K562 (cell line): ENCODE measurements around the gene JUN. TPM values are rescaled to one million over a fixed set of nuclear protein-coding genes. Genes with fewer than 3 reads are reported as not detected.

Experiments
- CBX3 ChIP-seq, 2 experiments: IDR thresholded peaks; 1 replicate in 1 of 2; 2 replicates in 1 of 2; pipeline ENCODE4 v1.6.1; 2012; ENCODE audit warnings: inconsistent platforms in 2 of 2, low read length in 2 of 2, borderline replicate concordance in 1 of 2, control low read depth in 1 of 2
- JUN ChIP-seq, 2 experiments: sonication (generic) in 1 of 2; formaldehyde crosslinking in 1 of 2; IDR thresholded peaks; 2 replicates each; pipeline versions ENCODE4 v1.6.1 to v1.8.0; 2012 to 2022; ENCODE audit warnings: borderline replicate concordance in 2 of 2, mild to moderate bottlenecking in 2 of 2, improper control_type of control experiment in 1 of 2, low read depth in 1 of 2, low read length in 1 of 2, missing genetic modification reagents in 1 of 2
- MLLT1 ChIP-seq, 2 experiments: fragments of 450-650 bp; IDR thresholded peaks; 2 replicates each; pipeline ENCODE4 v1.6.1; 2016
- RFX1 ChIP-seq: fragments of 450-650 bp; IDR thresholded peaks from 2 replicates; pipeline ENCODE4 v1.6.1; 2016; ENCODE audit warnings: mild to moderate bottlenecking, moderate library complexity
- SMAD4 ChIP-seq: fragments of 250-450 bp; sonication (Bioruptor Pico); conservative IDR thresholded peaks from 2 replicates; pipeline ENCODE4 v1.8.0; 2021; ENCODE audit warnings: inconsistent platforms, mild to moderate bottlenecking, moderate library complexity
- SPI1 ChIP-seq: IDR thresholded peaks from 2 replicates; pipeline ENCODE4 v1.6.1; 2011; ENCODE audit warnings: low read depth, low read length, control low read depth, borderline replicate concordance
- USF2 ChIP-seq: sonication (generic); formaldehyde crosslinking; IDR thresholded peaks from 2 replicates; pipeline ENCODE4 v1.5.0; 2020; ENCODE audit warnings: missing genetic modification reagents
- ZNF175 ChIP-seq: fragments of 200-800 bp; sonication (Bioruptor generic); IDR thresholded peaks from 2 replicates; pipeline ENCODE4 v1.6.1; 2016; ENCODE audit warnings: low read depth, mild to moderate bottlenecking, missing genetic modification characterization, missing compliant biosample characterization
- ZNF436 ChIP-seq: fragments of 250-450, 450-650 bp; sonication (Bioruptor Pico); formaldehyde crosslinking; IDR thresholded peaks from 2 replicates; pipeline ENCODE4 v1.7.0; 2020; ENCODE audit warnings: mild to moderate bottlenecking
- ZNF699 ChIP-seq: fragments of 250-450 bp; sonication (Bioruptor Pico); IDR thresholded peaks from 2 replicates; pipeline ENCODE4 v1.8.0; 2021; ENCODE audit warnings: mild to moderate bottlenecking, moderate library complexity; ENCODE audit not compliant: insufficient replicate concordance
- ZNF780A ChIP-seq: fragments of 250-450 bp; sonication (Bioruptor Pico); IDR thresholded peaks from 2 replicates; pipeline ENCODE4 v1.5.0; 2021; ENCODE audit warnings: mild to moderate bottlenecking
- polyA plus RNA-seq, 8 experiments: library from polyadenylated mRNA; depleted of rRNA in 4 of 8; stranded (reverse) in 5 of 8; unstranded in 3 of 8; fragments of >200 nt; fragmentation: Nextera tagmentation in 2 of 8; fragmentation: Illumina TruSeq in 1 of 8; extraction: Ambion mirVana in 2 of 8; extraction: Trizol in 1 of 8; gene quantifications; 2 replicates each; pipeline versions ENCODE4 v1.2.1 to v1.2.3, GENCODE V29; 2011 to 2014; ENCODE audit warnings: inconsistent platforms in 1 of 8, missing spikeins in 1 of 8
- total RNA-seq, 7 experiments: library from RNA; depleted of rRNA in 6 of 7; stranded (reverse); fragments of >200 nt in 6 of 7; fragmentation: Illumina TruSeq in 2 of 7; extraction: Trizol in 2 of 7; gene quantifications; 2 replicates each; pipeline versions ENCODE4 v1.2.1 to v1.2.3, GENCODE V29; 2011 to 2021; ENCODE audit warnings: low replicate concordance in 1 of 7
- TF ChIP-seq, protein P1 (sequence below): fragments of 450-650 bp; IDR thresholded peaks from 2 replicates; pipeline ENCODE4 v1.6.1; 2016; ENCODE audit warnings: antibody characterized with exemption
- TF ChIP-seq, protein P2 (sequence below): fragments of 200-800 bp; sonication (Bioruptor generic); IDR thresholded peaks from 2 replicates; pipeline ENCODE4 v1.6.1; 2017; ENCODE audit warnings: missing genetic modification characterization, missing compliant biosample characterization
- TF ChIP-seq, protein P3 (sequence below), 2 experiments: fragments of 450-650 bp in 1 of 2; sonication (generic) in 1 of 2; formaldehyde crosslinking in 1 of 2; IDR thresholded peaks in 1 of 2; conservative IDR thresholded peaks in 1 of 2; 2 replicates each; pipeline versions ENCODE4 v1.6.1 to v1.8.1; 2016 to 2023; ENCODE audit warnings: mild to moderate bottlenecking in 2 of 2, moderate library complexity in 2 of 2, inconsistent platforms in 1 of 2, missing genetic modification reagents in 1 of 2
- TF ChIP-seq, protein P4 (sequence below): fragments of 450-650 bp; formaldehyde crosslinking; IDR thresholded peaks from 2 replicates; pipeline ENCODE4 v1.4.0; 2022; ENCODE audit warnings: missing genetic modification characterization
- TF ChIP-seq, protein P5 (sequence below): sonication (generic); formaldehyde crosslinking; IDR thresholded peaks from 2 replicates; pipeline ENCODE4 v1.8.0; 2022; ENCODE audit warnings: missing genetic modification reagents, mild to moderate bottlenecking, moderate library complexity, borderline replicate concordance

JUN gene
- total and polyA plus RNA-seq, 9 of the 15 experiments (the other 6 are each of a cell fraction or from before 2014, with no cell fraction given) = 0.32 to 23.4 (median 4.0) TPM

DNA sequence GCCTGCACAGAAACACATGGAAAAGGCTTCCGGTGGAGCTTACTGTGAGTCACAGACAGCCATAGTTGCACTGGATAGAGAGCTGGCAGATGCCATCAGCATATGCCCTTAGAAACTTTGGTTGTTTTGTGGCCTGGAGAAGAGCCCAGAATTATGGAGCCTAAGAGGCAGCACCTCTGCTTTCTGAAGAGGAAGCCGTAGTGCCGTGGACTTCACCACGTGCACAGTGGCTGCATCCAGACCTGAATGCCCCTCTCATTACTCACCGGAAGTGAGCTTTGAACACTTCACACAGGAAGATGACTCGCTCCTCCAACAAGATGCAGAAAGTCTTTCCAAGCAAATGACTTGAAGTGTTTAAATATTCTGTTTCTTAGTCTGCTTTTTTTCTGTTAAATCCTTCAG is 28.4 kb downstream of the JUN start (continued):
- TF ChIP-seq, protein P1, sequence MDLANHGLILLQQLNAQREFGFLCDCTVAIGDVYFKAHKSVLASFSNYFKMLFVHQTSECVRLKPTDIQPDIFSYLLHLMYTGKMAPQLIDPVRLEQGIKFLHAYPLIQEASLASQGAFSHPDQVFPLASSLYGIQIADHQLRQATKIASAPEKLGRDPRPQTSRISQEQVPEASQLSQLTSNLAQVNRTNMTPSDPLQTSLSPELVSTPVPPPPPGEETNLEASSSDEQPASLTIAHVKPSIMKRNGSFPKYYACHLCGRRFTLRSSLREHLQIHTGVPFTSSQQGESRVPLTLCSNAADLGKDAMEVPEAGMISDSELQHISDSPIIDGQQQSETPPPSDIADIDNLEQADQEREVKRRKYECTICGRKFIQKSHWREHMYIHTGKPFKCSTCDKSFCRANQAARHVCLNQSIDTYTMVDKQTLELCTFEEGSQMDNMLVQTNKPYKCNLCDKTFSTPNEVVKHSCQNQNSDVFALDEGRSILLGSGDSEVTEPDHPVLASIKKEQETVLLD = no peak
- TF ChIP-seq MLLT1 (IDR thresholded peaks at IDR 0.05) = no peak
- no peak for TF ChIP-seq ZNF780A (CRISPR knock-in tag)
- no peak for TF ChIP-seq ZNF436
- TF ChIP-seq USF2 (CRISPR knock-in tag) = peak; percentile 26
- TF ChIP-seq ZNF699 (CRISPR knock-in tag) = no peak
- TF ChIP-seq, protein P2, sequence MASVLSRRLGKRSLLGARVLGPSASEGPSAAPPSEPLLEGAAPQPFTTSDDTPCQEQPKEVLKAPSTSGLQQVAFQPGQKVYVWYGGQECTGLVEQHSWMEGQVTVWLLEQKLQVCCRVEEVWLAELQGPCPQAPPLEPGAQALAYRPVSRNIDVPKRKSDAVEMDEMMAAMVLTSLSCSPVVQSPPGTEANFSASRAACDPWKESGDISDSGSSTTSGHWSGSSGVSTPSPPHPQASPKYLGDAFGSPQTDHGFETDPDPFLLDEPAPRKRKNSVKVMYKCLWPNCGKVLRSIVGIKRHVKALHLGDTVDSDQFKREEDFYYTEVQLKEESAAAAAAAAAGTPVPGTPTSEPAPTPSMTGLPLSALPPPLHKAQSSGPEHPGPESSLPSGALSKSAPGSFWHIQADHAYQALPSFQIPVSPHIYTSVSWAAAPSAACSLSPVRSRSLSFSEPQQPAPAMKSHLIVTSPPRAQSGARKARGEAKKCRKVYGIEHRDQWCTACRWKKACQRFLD (CRISPR knock-in tag) = peak; percentile 79; the same call in 1 of the 2 replicates
- TF ChIP-seq RFX1 = no peak
- TF ChIP-seq SMAD4 (CRISPR knock-in tag) = peak; percentile 56; the same call in 1 of the 2 replicates
- TF ChIP-seq, protein P3, sequence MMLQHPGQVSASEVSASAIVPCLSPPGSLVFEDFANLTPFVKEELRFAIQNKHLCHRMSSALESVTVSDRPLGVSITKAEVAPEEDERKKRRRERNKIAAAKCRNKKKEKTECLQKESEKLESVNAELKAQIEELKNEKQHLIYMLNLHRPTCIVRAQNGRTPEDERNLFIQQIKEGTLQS (IDR thresholded peaks at IDR 0.05) = peak; percentile 77
- TF ChIP-seq, protein P3 (CRISPR knock-in tag; conservative IDR thresholded peaks at IDR 0.05) = no peak
- TF ChIP-seq JUN (IDR thresholded peaks at IDR 0.05; ENCODE audit: borderline replicate concordance, low read depth, low read length) = peak; percentile 81; the same call in 1 of the 2 replicates
- no peak for TF ChIP-seq JUN (CRISPR knock-in tag; IDR thresholded peaks at IDR 0.05; ENCODE audit: borderline replicate concordance)
- TF ChIP-seq, protein P4, sequence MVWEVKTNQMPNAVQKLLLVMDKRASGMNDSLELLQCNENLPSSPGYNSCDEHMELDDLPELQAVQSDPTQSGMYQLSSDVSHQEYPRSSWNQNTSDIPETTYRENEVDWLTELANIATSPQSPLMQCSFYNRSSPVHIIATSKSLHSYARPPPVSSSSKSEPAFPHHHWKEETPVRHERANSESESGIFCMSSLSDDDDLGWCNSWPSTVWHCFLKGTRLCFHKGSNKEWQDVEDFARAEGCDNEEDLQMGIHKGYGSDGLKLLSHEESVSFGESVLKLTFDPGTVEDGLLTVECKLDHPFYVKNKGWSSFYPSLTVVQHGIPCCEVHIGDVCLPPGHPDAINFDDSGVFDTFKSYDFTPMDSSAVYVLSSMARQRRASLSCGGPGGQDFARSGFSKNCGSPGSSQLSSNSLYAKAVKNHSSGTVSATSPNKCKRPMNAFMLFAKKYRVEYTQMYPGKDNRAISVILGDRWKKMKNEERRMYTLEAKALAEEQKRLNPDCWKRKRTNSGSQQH (CRISPR knock-in tag) = no peak
- TF ChIP-seq, protein P5, sequence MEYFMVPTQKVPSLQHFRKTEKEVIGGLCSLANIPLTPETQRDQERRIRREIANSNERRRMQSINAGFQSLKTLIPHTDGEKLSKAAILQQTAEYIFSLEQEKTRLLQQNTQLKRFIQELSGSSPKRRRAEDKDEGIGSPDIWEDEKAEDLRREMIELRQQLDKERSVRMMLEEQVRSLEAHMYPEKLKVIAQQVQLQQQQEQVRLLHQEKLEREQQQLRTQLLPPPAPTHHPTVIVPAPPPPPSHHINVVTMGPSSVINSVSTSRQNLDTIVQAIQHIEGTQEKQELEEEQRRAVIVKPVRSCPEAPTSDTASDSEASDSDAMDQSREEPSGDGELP = 0 out of 2 replicates have a peak, but pooled peaks have one; percentile 17
- no peak for TF ChIP-seq SPI1
- peak in 1 of 2 experiments; percentile 78; a peak in 1 of 3 replicates for TF ChIP-seq CBX3 (IDR thresholded peaks at IDR 0.05; ENCODE audit: borderline replicate concordance in 1 of 2, low read length in 2 of 2)
- TF ChIP-seq ZNF175 (CRISPR knock-in tag) = no peak
